SU-DHL-6 (cell line): Measurements from ENCODE around the gene LILRB2.

ENCODE experiments used
- EZH2phosphoT487 ChIP-seq: fragments of 200-600 bp; sonication (generic), shearing (Covaris generic); conservative IDR thresholded peaks from 2 replicates; pipeline ENCODE4 v1.6.1; 2018; ENCODE audit warnings: mild to moderate bottlenecking, antibody characterized with exemption, low read length, moderate library complexity, mixed read lengths
- TF ChIP-seq, protein P1 (sequence below): fragments of 200-600 bp; sonication (generic); IDR thresholded peaks from one replicate; pipeline ENCODE4 v1.5.1; 2017; ENCODE audit warnings: antibody characterized with exemption, mild to moderate bottlenecking, low read length, moderate library complexity; ENCODE audit not compliant: insufficient read depth, poor library complexity, severe bottlenecking

DNA sequence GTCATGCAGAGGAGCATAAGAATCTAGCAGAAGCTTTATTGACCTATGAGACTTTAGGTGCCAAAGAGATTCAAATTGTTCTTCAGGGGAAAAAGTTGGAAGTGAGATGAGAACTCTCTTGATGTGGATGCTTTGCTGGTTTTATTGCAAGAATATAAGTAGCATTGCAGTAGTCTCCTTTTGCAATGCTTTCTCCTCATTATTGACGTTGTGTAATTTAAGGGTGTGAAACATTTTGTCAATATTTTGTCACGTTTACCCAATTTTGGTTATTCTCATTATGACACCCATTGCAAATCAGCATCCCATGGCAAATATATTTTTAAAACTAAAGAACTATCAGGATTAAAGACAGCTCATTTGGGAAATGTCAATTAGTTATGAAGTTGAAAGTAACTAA lies 12.0 kb downstream of the LILRB2 start:
- TF ChIP-seq, protein P1, sequence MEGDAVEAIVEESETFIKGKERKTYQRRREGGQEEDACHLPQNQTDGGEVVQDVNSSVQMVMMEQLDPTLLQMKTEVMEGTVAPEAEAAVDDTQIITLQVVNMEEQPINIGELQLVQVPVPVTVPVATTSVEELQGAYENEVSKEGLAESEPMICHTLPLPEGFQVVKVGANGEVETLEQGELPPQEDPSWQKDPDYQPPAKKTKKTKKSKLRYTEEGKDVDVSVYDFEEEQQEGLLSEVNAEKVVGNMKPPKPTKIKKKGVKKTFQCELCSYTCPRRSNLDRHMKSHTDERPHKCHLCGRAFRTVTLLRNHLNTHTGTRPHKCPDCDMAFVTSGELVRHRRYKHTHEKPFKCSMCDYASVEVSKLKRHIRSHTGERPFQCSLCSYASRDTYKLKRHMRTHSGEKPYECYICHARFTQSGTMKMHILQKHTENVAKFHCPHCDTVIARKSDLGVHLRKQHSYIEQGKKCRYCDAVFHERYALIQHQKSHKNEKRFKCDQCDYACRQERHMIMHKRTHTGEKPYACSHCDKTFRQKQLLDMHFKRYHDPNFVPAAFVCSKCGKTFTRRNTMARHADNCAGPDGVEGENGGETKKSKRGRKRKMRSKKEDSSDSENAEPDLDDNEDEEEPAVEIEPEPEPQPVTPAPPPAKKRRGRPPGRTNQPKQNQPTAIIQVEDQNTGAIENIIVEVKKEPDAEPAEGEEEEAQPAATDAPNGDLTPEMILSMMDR, result no peak
- TF ChIP-seq EZH2phosphoT487, result no peak
